Measurements from ENCODE around the gene ARHGEF6.
A peak's percentile ranks its signal among the peaks of the same experiment; 100 is the strongest.

ARHGEF6 gene

GRCh38 chrX:136745215-136746173 is 35.2 kb downstream of the ARHGEF6 start:
- no peak for DNase-seq

- DNase-seq: no peak
Measured at GRCh38 chrX:136742721-136743379, 37.9 kb downstream of the ARHGEF6 start.

GRCh38 chrX:136738049-136738729 is 42.5 kb downstream of the ARHGEF6 start:
- DNase-seq: no peak

GRCh38 chrX:136736690-136737089 is 44.0 kb downstream of the ARHGEF6 start:
- no peak for DNase-seq

- no peak for DNase-seq
Measured at GRCh38 chrX:136735601-136736000, 45.1 kb downstream of the ARHGEF6 start.

GRCh38 chrX:136733613-136734012 is 47.1 kb downstream of the ARHGEF6 start:
- DNase-seq: no peak

GRCh38 chrX:136731798-136732197 is 48.9 kb downstream of the ARHGEF6 start:
- no peak for DNase-seq

- DNase-seq: no peak
Measured at GRCh38 chrX:136731207-136731782, 49.4 kb downstream of the ARHGEF6 start.

GRCh38 chrX:136728393-136728792 is 52.3 kb downstream of the ARHGEF6 start:
- DNase-seq: no peak

GRCh38 chrX:136725441-136726104 is 55.2 kb downstream of the ARHGEF6 start:
- no peak for DNase-seq

GRCh38 chrX:136718091-136718490 is 62.6 kb downstream of the ARHGEF6 start:
- no peak for DNase-seq

GRCh38 chrX:136714626-136715599 is 65.8 kb downstream of the ARHGEF6 start:
- DNase-seq: no peak

GRCh38 chrX:136712650-136713310 is 68.0 kb downstream of the ARHGEF6 start:
- no peak for DNase-seq

- no peak for DNase-seq
Measured at GRCh38 chrX:136711147-136711546, 69.6 kb downstream of the ARHGEF6 start.

- DNase-seq: no peak
Measured at GRCh38 chrX:136710325-136710951, 70.3 kb downstream of the ARHGEF6 start.

GRCh38 chrX:136708348-136708747 is 72.4 kb downstream of the ARHGEF6 start:
- DNase-seq: peak; percentile 14

GRCh38 chrX:136697156-136697555 is 83.6 kb downstream of the ARHGEF6 start:
- no peak for DNase-seq

- peak; percentile 74 for DNase-seq
Measured at GRCh38 chrX:136694431-136695087, 86.2 kb downstream of the ARHGEF6 start.

GRCh38 chrX:136692271-136692670 is 88.5 kb downstream of the ARHGEF6 start:
- no peak for DNase-seq
